Cardiac fibroblast (primary cell): Measurements from ENCODE around the gene PITX3.
"Not testable (repeated sequence)": the region's sequence is repeated elsewhere in the genome, so short reads cannot be mapped to it uniquely, and the experiment has no call there.

Experiments used
- DNase-seq, 2 donors: peaks; one replicate each; pipeline versions ENCODE4 v3.0.0 to v3.0.0-alpha.2; 2010; ENCODE audit warnings: low read depth in 2 of 2
- H3K4me3 ChIP-seq, 2 donors: replicated peaks in 1 of 2; 1 replicate in 1 of 2; 2 replicates in 1 of 2; pipeline ENCODE4 v1.5.1; 2011; ENCODE audit warnings: low read depth in 2 of 2, low read length in 2 of 2, mild to moderate bottlenecking in 2 of 2, moderate library complexity in 1 of 2
- TF ChIP-seq, protein P1 (sequence below): IDR thresholded peaks from one replicate; pipeline ENCODE4 v1.5.1; 2011; ENCODE audit warnings: low read depth, mild to moderate bottlenecking, low read length, inconsistent platforms

The PITX3 gene

DNA sequence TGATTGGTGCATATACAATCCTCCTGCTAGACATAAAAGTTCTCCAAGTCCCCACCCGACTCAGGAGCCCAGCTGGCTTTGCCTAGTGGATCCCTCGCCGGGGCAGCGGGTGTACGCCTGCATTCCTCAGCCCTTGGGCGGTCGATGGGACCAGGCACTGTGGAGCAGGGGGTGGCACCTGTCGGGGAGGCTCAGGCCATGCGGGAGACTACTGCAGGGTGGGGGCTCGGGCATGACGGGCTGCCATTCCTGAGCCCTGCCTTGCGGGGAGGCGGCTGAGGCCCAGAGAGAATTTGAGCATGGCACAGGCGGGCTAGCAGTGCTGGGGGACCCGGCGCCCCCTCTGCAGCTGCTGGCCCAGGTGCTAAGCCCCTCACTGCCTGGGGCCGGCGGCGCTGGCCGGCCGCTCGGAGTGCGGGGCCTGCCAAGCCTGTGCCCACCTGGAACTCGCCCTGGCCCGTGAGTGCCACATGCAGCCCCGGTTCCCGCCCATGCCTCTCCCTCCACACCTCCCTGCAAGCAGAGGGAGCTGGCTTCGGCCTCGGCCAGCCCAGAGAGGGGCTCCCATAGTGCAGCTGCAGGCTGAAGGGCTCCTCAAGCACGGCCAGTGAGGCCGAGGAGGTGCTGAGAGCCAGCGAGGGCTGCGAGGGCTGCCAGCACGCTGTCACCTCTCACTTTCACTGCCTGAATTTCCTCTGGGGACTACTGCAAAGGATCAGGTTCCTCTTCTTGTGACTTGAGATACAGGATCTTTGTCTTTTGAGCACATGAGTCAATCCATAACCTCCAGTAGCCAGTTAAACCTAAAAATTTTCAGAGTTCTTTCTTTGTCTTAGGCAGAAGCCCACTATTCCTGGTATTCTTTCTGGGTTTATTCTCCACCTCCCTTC is 40.3 kb downstream of the PITX3 start:
- TF ChIP-seq, protein P1, sequence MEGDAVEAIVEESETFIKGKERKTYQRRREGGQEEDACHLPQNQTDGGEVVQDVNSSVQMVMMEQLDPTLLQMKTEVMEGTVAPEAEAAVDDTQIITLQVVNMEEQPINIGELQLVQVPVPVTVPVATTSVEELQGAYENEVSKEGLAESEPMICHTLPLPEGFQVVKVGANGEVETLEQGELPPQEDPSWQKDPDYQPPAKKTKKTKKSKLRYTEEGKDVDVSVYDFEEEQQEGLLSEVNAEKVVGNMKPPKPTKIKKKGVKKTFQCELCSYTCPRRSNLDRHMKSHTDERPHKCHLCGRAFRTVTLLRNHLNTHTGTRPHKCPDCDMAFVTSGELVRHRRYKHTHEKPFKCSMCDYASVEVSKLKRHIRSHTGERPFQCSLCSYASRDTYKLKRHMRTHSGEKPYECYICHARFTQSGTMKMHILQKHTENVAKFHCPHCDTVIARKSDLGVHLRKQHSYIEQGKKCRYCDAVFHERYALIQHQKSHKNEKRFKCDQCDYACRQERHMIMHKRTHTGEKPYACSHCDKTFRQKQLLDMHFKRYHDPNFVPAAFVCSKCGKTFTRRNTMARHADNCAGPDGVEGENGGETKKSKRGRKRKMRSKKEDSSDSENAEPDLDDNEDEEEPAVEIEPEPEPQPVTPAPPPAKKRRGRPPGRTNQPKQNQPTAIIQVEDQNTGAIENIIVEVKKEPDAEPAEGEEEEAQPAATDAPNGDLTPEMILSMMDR = no peak
- H3K4me3 ChIP-seq = no peak overlapping the region
- no peak for DNase-seq

DNA sequence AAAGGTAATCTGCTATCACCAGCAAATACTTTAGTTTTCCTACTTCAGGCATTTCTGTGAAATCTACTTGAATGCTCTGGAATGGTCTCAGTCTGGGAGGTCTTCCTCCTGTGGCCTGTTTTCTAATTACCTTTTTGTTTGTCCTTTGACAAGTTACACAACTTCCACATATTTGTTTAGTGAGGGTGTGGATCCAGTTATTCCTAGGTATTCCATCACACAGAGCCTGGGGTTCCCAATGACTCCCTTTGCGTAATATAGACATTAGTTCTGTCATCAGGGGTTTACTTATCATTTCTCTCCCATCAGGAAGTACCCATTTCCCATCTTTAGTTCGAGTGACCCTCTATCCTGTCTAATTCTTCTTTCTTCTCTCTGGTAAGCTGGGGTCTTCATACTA is 43.3 kb downstream of the PITX3 start:
- H3K4me3 ChIP-seq = no peak overlapping the region
- TF ChIP-seq, protein P1 = no peak
- no peak for DNase-seq

DNA sequence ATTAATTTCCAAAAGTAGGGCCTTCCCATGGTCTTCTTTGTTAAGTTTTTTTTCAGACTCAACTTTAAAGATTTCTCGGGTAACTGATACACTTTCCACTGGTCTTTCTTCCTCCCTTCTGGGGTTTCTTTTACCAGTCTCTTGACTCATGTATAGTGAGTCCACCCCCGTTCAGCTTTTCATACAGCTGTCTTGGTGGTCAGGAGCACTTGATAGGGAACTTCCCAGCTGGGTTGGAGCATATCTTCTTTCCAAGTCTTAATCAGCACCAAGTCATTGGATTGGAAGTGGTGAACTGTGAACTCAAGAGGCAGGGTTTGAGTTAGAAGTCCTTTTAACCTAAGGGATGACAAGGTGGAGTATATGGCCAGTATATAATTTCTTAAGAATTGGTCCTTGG is 44.4 kb downstream of the PITX3 start:
- no peak overlapping the region for H3K4me3 ChIP-seq
- TF ChIP-seq, protein P1 = no peak
- DNase-seq = no peak

DNA sequence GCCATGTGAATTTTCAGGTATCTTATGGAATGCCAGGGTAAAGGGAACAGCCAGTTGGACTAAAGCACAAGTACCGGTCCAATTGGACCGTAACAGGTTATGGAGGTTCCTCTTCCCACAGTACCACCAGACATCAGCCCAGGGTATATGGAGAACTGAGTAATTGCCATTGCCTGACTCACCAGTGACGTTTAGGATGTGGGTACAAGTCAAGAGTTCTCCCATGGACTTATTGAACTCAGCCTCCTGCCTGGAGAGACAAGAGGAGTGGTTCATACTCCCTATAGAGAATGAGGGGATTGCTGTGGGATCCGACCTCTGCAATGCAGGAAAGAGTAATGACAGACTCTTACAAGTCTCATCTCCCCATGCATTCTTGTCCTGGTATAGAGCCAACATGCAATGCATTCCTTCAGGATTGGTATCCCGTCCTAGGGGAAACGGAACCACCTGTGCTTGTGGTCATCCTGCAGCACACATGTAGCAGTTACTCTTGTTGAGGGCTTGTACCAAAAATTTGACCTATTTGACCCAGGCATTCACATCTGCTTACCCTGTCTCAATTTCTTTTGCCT is 45.9 kb downstream of the PITX3 start:
- TF ChIP-seq, protein P1 = no peak
- DNase-seq = peak in 1 of 2 donors; percentile 27
- H3K4me3 ChIP-seq = no peak overlapping the region

DNA sequence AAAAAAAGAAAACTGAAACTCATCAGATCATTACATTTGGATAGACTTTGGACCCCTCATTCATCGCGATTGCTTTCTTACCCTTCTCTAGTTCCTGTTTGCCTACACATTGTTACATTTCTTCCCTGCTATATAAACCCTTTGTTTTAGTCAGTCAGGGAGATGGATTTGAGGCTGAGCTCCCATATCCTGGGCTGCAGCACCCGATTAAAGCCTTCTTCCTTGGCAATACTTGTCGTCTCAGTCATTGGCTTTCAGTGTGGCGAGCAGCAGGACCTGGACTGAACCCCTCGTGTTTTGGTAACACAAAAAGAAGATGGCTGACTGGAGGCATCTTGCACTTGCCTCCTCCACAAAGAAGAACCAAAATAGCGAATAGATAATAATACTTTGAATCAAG is 49.4 kb downstream of the PITX3 start:
- H3K4me3 ChIP-seq = no peak overlapping the region
- TF ChIP-seq, protein P1 = no peak
- DNase-seq = no peak

DNA sequence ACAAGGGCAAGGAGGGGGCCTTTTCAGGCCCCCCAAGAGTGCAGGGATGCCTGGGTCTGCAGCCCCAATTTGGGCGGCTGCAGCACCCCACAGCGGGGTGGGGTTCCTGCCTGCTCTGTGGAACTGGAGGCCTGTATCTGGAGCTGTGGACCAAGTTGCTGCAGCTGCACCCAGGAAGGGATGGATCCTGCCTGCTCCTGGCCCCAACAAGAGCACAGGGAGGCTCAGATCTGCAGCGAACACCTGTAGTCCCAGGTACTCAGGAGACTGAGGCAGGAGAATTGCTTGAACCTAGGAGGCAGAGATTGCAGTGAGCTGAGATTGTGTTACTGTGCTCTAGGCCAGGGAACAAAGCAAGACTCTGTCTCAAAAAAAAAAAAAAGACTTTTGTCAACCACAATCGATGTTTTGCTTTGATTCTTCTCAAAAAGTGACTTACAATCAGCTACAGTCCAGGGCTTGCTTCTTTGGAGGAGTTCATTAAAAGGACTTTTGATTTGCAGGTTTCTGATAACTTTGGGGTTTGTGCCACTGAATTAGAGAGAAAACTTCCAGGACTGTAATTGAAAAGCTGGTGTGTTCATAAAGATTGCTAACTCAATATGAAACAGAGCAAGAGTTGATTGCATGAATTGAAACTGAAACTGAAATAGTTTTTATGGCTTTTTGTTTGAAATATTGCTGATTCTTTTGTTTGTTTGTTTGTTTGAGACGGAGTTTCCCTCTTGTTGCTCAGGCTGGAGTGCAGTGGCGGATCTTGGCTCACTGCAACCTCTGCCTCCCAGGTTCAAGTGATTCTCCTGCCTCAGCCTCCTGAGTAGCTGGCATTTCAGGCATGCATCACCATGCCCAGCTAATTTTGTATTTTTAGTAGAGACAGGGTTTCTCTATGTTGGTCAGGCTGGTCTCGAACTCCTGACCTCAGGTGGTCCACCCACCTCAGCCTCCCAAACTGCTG is 52.1 kb downstream of the PITX3 start:
- DNase-seq, H3K4me3 ChIP-seq: not testable (repeated sequence)
